Thyroid gland (tissue), 4 donors: ENCODE measurements around the gene DZIP1. TPM values are rescaled to one million over a fixed set of nuclear protein-coding genes. Genes with fewer than 3 reads are reported as not detected.
A peak's percentile ranks its signal among the peaks of the same experiment; 100 is the strongest.

Experiments used
- DNase-seq, 2 donors: peaks; one replicate each; pipeline ENCODE4 v3.0.0-alpha.2; 2019
- H3K27ac ChIP-seq, 3 donors: fragments of 200-600 bp; sonication (generic); 1 replicate in 2 of 3; 2 replicates in 1 of 3; pipeline ENCODE4 v1.5.1; 2016 to 2019; ENCODE audit warnings: mild to moderate bottlenecking in 1 of 3, moderate library complexity in 1 of 3
- H3K27me3 ChIP-seq: fragments of 200-600 bp; sonication (generic); one replicate; pipeline ENCODE4 v1.5.1; 2019
- H3K36me3 ChIP-seq, 2 donors: fragments of 200-600 bp; sonication (generic); one replicate each; pipeline ENCODE4 v1.5.1; 2016 to 2019
- H3K4me1 ChIP-seq, 2 donors: fragments of 200-600 bp; sonication (generic); one replicate each; pipeline ENCODE4 v1.5.1; 2017 to 2019
- H3K4me3 ChIP-seq, 3 donors: fragments of 200-600 bp; sonication (generic); replicated peaks in 1 of 3; 1 replicate in 2 of 3; 2 replicates in 1 of 3; pipeline ENCODE4 v1.5.1; 2016; ENCODE audit warnings: mild to moderate bottlenecking in 1 of 3
- H3K9me3 ChIP-seq: fragments of 200-600 bp; sonication (generic); one replicate; pipeline ENCODE4 v1.5.1; 2017
- POLR2A ChIP-seq, 2 donors: fragments of 450-650 bp; IDR thresholded peaks; one replicate each; pipeline ENCODE4 v1.6.1; 2017; ENCODE audit warnings: antibody characterized with exemption in 2 of 2, mild to moderate bottlenecking in 2 of 2, moderate library complexity in 1 of 2
- WGBS, 2 donors: methylation state at CpG; one replicate each; pipeline ENCODE4 v1.1.5; 2017; 5-methylcytosine and 5-hydroxymethylcytosine counted together
- intact Hi-C: fragments of 100-400 bp; cut with DNase I; formaldehyde crosslinking; loops from one replicate; pipeline ENCODE4 v1.15.1; 2023
- total RNA-seq, 4 donors: library from RNA; depleted of rRNA; stranded (reverse); fragments of >200 nt; gene quantifications; one replicate each; pipeline ENCODE4 v1.2.3, GENCODE V29; 2016
- TF ChIP-seq, protein P1 (sequence below), 6 experiments: fragments of 200-600 bp in 3 of 6; fragments of 450-650 bp in 3 of 6; sonication (generic) in 3 of 6; IDR thresholded peaks; one replicate each; pipeline ENCODE4 v1.5.1; 2016 to 2019; ENCODE audit warnings: antibody characterized with exemption in 6 of 6, mild to moderate bottlenecking in 2 of 6, inconsistent platforms in 1 of 6, moderate library complexity in 1 of 6

The DZIP1 gene
- total RNA-seq, 4 donors from 2014 or later = 4.3 to 8.5 (median 6.3) TPM

DNA sequence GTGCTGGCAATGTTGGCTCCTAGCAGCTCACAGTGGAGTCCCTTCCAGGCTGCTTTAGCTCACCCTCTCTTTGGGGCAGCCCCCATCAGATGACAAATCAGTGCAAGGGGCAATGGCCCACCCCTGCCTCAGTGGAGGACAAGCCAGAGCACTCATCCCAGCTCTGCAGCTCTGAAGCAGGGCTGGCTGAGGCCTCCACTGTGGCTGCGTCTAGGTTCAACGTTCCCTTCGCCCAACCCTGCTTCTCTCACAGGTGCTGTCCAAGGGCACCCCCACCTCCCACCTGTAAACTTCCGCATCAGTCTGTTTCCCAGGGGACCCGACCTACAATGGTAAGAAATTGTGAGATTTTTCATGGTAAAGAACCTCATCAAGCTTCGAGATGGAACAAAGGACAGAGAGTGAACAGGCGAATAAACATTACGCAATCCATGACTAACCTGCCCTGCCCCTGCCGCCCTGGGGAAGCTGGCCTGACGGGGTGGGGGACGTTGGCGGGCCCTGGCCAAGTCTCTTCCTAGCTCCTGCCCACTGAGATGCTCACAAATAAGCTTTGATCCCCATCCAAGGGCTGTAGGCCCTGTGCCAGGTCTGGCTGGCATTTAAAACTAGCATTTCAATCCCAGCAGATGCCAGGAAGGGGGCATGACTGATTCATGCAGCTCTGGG is 40.5 kb downstream of the DZIP1 start:
- 42 to 54% methylated on average over 12 of the region's 12 CpGs for WGBS, 2 donors
- Histone ChIP-seq H3K4me3 (no peak overlapping the region), H3K27ac (peak overlapping the region in 1 of 3 donors; percentile 31)

DNA sequence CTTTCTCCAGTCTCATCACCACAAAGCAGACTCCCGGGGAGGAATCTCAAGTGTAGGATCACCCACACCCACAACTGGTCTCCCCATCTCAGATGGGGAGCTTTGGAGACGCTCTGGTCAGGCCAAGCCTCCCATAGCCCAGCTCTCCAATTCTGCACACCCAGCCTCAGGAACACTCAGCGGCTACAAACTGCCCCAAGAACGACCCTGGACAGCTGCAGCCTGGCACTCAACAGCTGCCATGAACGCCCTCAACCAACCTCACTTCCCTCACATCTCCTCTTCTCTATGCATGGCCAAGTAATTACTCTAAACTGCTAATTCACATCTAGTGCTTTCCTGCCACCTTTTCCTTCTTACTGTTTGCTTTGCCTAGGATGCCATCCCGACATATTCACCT is 42.6 kb downstream of the DZIP1 start:
- TF ChIP-seq, protein P1, sequence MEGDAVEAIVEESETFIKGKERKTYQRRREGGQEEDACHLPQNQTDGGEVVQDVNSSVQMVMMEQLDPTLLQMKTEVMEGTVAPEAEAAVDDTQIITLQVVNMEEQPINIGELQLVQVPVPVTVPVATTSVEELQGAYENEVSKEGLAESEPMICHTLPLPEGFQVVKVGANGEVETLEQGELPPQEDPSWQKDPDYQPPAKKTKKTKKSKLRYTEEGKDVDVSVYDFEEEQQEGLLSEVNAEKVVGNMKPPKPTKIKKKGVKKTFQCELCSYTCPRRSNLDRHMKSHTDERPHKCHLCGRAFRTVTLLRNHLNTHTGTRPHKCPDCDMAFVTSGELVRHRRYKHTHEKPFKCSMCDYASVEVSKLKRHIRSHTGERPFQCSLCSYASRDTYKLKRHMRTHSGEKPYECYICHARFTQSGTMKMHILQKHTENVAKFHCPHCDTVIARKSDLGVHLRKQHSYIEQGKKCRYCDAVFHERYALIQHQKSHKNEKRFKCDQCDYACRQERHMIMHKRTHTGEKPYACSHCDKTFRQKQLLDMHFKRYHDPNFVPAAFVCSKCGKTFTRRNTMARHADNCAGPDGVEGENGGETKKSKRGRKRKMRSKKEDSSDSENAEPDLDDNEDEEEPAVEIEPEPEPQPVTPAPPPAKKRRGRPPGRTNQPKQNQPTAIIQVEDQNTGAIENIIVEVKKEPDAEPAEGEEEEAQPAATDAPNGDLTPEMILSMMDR (IDR thresholded peaks at IDR 0.05) = no peak
- no peak for TF ChIP-seq POLR2A (IDR thresholded peaks at IDR 0.05)
- Histone ChIP-seq H3K27ac (no peak overlapping the region), H3K4me1 (peaks cover 0 to 12% of the 10 kb centered on the region in 2 donors), H3K27me3 (no peaks in the 10 kb centered on the region), H3K4me3 (no peak overlapping the region), H3K9me3 (no peaks in the 10 kb centered on the region), H3K36me3 (no peaks in the 10 kb centered on the region)
- 81 to 89% methylated on average over 6 of the region's 6 CpGs for WGBS, 2 donors
- DNase-seq = no peak
- intact Hi-C loops = no loop called here

More for the DNA sequence above, 40.5 kb downstream of the DZIP1 start:
- Histone ChIP-seq H3K27me3 (no peaks in the 10 kb centered on the region), H3K9me3 (no peaks in the 10 kb centered on the region), H3K36me3 (no peaks in the 10 kb centered on the region), H3K4me1 (peaks cover 0 to 12% of the 10 kb centered on the region in 2 donors)
- DNase-seq = peak; percentile 76 to 77
- intact Hi-C loops = no loop called here
- TF ChIP-seq POLR2A (IDR thresholded peaks at IDR 0.05) = no peak
- TF ChIP-seq, protein P1 (IDR thresholded peaks at IDR 0.05) = no peak

DNA sequence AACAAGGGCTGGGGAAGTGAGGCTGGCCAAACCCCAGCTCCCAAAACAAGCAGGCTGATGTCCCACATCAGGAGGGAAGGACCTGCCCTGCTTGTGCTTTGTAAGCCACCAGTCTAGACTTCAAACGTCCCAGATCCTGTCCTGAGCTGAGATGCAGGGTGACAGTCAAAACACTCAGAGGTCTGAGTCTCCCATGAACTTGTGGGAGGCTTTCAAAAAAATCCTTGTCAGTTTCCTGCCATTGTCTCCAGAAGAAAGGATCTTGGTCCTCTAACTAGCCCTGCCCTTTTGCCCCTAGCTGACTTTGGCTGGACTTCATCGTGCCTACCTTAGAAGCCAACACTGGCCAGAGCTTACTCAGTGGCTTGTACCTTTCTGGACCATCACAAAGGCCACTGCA is 43.3 kb downstream of the DZIP1 start:
- no peaks in the 10 kb centered on the region for H3K36me3 ChIP-seq
- H3K9me3 ChIP-seq = no peaks in the 10 kb centered on the region
- no peak for DNase-seq
- intact Hi-C loops = no loop called here
- peaks cover 0 to 12% of the 10 kb centered on the region in 2 donors for H3K4me1 ChIP-seq
- no peak overlapping the region for H3K27ac ChIP-seq
- TF ChIP-seq, protein P1 (IDR thresholded peaks at IDR 0.05) = no peak
- no peak for TF ChIP-seq POLR2A (IDR thresholded peaks at IDR 0.05)
- WGBS, 2 donors = 67 to 70% methylated on average over 1 to 2 of the region's 2 CpGs
- no peak overlapping the region for H3K4me3 ChIP-seq
- H3K27me3 ChIP-seq = no peaks in the 10 kb centered on the region

DNA sequence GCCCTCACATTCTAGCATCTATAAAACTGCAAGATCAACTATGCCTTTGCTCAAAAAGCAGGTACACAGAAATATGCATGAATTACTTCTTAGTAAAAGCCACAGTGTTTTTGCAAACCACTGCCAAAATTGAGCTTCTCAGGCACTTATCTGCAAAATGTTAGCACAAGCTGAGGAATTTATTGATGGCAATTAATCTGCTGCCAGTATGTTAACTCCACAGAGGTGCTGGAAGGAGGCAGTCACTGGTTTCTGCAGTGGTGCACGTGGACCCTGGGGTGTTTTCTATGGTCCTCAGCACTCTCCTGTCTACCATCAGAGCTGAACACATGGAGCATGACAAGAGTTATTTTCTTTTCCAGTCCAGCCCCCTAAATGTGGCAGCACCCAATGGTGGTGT is 47.8 kb downstream of the DZIP1 start:
- no peak overlapping the region for H3K27ac ChIP-seq
- H3K36me3 ChIP-seq = no peaks in the 10 kb centered on the region
- intact Hi-C loops = no loop called here
- 39 to 57% methylated on average over 1 of the region's 1 CpG for WGBS, 2 donors
- H3K9me3 ChIP-seq = no peaks in the 10 kb centered on the region
- no peaks in the 10 kb centered on the region for H3K27me3 ChIP-seq
- no peak for DNase-seq
- H3K4me1 ChIP-seq = no peaks in the 10 kb centered on the region
- no peak overlapping the region for H3K4me3 ChIP-seq
- TF ChIP-seq, protein P1 (IDR thresholded peaks at IDR 0.05) = no peak
- no peak for TF ChIP-seq POLR2A (IDR thresholded peaks at IDR 0.05)

DNA sequence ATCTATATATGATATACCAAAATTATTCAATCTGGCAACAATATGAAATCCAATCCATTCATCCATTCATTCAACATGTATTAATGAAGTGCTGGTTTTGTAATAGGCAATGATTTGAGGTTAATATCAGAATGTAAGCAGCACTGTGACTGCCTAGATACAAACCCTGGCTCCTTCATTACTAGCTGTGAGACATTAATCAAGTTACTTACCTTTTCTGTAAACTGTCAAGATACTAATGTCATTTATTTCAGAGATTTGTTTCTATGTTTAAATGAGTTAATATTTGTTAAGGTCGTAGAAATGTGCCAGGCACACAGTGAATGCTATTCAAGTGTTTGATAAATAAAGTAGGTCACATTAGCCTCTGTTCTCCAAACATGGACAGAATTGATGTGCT is 51.0 kb downstream of the DZIP1 start:
- Histone ChIP-seq H3K9me3 (no peaks in the 10 kb centered on the region), H3K4me3 (no peak overlapping the region), H3K36me3 (no peaks in the 10 kb centered on the region), H3K4me1 (no peaks in the 10 kb centered on the region), H3K27ac (no peak overlapping the region), H3K27me3 (no peaks in the 10 kb centered on the region)
- DNase-seq = no peak
- intact Hi-C loops = no loop called here
- TF ChIP-seq, protein P1 (IDR thresholded peaks at IDR 0.05) = no peak
- TF ChIP-seq POLR2A (IDR thresholded peaks at IDR 0.05) = no peak
- 82 to 87% methylated on average over 1 of the region's 1 CpG for WGBS, 2 donors
